T-helper 1 cell (primary cell): ENCODE data around the gene SLC22A31.

Experiments used
- DNase-seq, 5 donors: peaks; one replicate each; pipeline ENCODE4 v3.0.0-alpha.2; 2012 to 2020

Gene SLC22A31

GRCh38 chr16:89216315-89217137 is 16.2 kb upstream of the SLC22A31 start:
- DNase-seq, result peak; percentile 57 to 81 (median 71)

GRCh38 chr16:89210904-89211515 is 10.7 kb upstream of the SLC22A31 start:
- no peak for DNase-seq

GRCh38 chr16:89210165-89210903 is 10.0 kb upstream of the SLC22A31 start:
- DNase-seq, result no peak

- no peak for DNase-seq
Observed at GRCh38 chr16:89209522-89210044, 9.2 kb upstream of the SLC22A31 start.

GRCh38 chr16:89207993-89208392 is 7.7 kb upstream of the SLC22A31 start:
- no peak for DNase-seq

- DNase-seq, result no peak
Observed at GRCh38 chr16:89202422-89203215, 2.3 kb upstream of the SLC22A31 start.

- DNase-seq, result peak; percentile 55 to 79 (median 70)
Observed at GRCh38 chr16:89201439-89202377, 1.4 kb upstream of the SLC22A31 start.

GRCh38 chr16:89200850-89201411 is 594 bp upstream of the SLC22A31 start:
- no peak for DNase-seq

GRCh38 chr16:89199241-89200123 is 855 bp downstream of the SLC22A31 start:
- no peak for DNase-seq

- peak in 1 of 5 donors; percentile 13 for DNase-seq
Observed at GRCh38 chr16:89198417-89199240, 1.7 kb downstream of the SLC22A31 start.

GRCh38 chr16:89197633-89198416 is 2.5 kb downstream of the SLC22A31 start:
- no peak for DNase-seq

GRCh38 chr16:89197033-89197632 is 3.2 kb downstream of the SLC22A31 start:
- DNase-seq, result no peak

GRCh38 chr16:89195521-89196171 is 4.7 kb downstream of the SLC22A31 start:
- no peak for DNase-seq

GRCh38 chr16:89194340-89195311 is 5.7 kb downstream of the SLC22A31 start:
- DNase-seq, result peak in 1 of 5 donors; percentile 12

GRCh38 chr16:89193576-89194293 is 6.6 kb downstream of the SLC22A31 start:
- DNase-seq, result peak in 2 of 5 donors; percentile 8 to 13
